HepG2 (cell line): ENCODE data around the gene NFKBIA. TPM values are rescaled to one million over a fixed set of nuclear protein-coding genes. Genes with fewer than 3 reads are reported as not detected.

Source experiments
- ATAC-seq: fragments of 200-7000 bp; cut with Tn5 transposase; 3 replicates; pipeline ENCODE4 v1.9.1; 2020; ENCODE audit warnings: mild to moderate bottlenecking, moderate library complexity
- BruUV-seq: library from RNA; stranded (reverse); fragments of 400-500 nt; replicated peaks from 2 replicates; lab custom pipeline; 2021; lab: Mats Ljungman, UMichigan
- CTCF ChIA-PET: fragments of 300-600 bp; formaldehyde crosslinking; extraction: SDS; loops from one replicate; lab custom pipeline; 2021; ENCODE audit warnings: low total read pairs, inconsistent platforms, low intra/inter-chr PET ratio; lab: Yijun Ruan, JAX
- POLR2A ChIA-PET: fragments of 350-600 bp; sonication (Branson Sonifier 250); formaldehyde crosslinking; loops from one replicate; lab custom pipeline; 2020; ENCODE audit warnings: antibody characterized with exemption, inconsistent platforms; lab: Yijun Ruan, JAX
- DNase-seq: peaks from one replicate; pipeline ENCODE4 v3.0.0-alpha.2; 2015; ENCODE audit warnings: low spot score
- FAIRE-seq: peaks from 3 replicates; lab custom pipeline; 2011; peaks lifted over from hg19 to GRCh38; lab: Jason Lieb, UNC
- H2AFZ ChIP-seq: one replicate; pipeline ENCODE4 v1.6.1; 2011; ENCODE audit warnings: low read length, inconsistent platforms
- H3K27ac ChIP-seq: fragments of 300-600 bp; 3 replicates; pipeline ENCODE4 v1.8.0; 2011; ENCODE audit warnings: mixed run types, mild to moderate bottlenecking, mixed read lengths, low read length, inconsistent platforms; ENCODE audit not compliant: insufficient read depth; ENCODE audit errors: extremely low read length
- H3K27me3 ChIP-seq, 2 experiments: fragments of 200-600 bp in 1 of 2; 2 replicates in 1 of 2; 3 replicates in 1 of 2; pipeline versions ENCODE4 v1.6.0 to v1.8.0; 2011; ENCODE audit warnings: low read length in 2 of 2, mild to moderate bottlenecking in 2 of 2, moderate library complexity in 2 of 2, inconsistent platforms in 1 of 2; ENCODE audit not compliant: insufficient read depth in 2 of 2, control insufficient read depth in 1 of 2
- H3K36me3 ChIP-seq, 2 experiments: fragments of 200-600 bp in 1 of 2; replicated peaks in 1 of 2; 2 replicates in 1 of 2; 3 replicates in 1 of 2; pipeline versions ENCODE4 v1.5.1 to v1.8.0; 2011; ENCODE audit warnings: low read length in 2 of 2, inconsistent platforms in 1 of 2; ENCODE audit not compliant: insufficient read depth in 2 of 2, control insufficient read depth in 1 of 2
- H3K4me1 ChIP-seq: 2 replicates; pipeline ENCODE4 v1.5.1; 2012; ENCODE audit warnings: low read length, inconsistent platforms; ENCODE audit not compliant: insufficient read depth
- H3K4me2 ChIP-seq: 2 replicates; pipeline ENCODE4 v1.6.0; 2011; ENCODE audit warnings: low read depth, low read length, inconsistent platforms
- H3K4me3 ChIP-seq, 3 experiments: fragments of 200-600 bp in 1 of 3; sonication (generic), shearing (Covaris generic) in 1 of 3; replicated peaks in 1 of 3; 2 replicates each; pipeline ENCODE4 v1.5.1; 2011 to 2016; ENCODE audit warnings: low read length in 3 of 3, inconsistent platforms in 2 of 3, low read depth in 2 of 3, mild to moderate bottlenecking in 2 of 3, control low read depth in 1 of 3, mixed read lengths in 1 of 3; ENCODE audit not compliant: insufficient read depth in 1 of 3
- H3K79me2 ChIP-seq: one replicate; pipeline ENCODE4 v1.6.1; 2011; ENCODE audit warnings: low read length, inconsistent platforms; ENCODE audit not compliant: insufficient read depth
- H3K9ac ChIP-seq: 2 replicates; pipeline ENCODE4 v1.6.0; 2011; ENCODE audit warnings: mild to moderate bottlenecking, low read depth, low read length, inconsistent platforms; ENCODE audit not compliant: insufficient read depth
- H3K9me3 ChIP-seq: 2 replicates; pipeline ENCODE4 v1.5.1; 2012; ENCODE audit warnings: mild to moderate bottlenecking, low read length
- H4K20me1 ChIP-seq: 2 replicates; pipeline ENCODE4 v1.6.0; 2011; ENCODE audit warnings: inconsistent platforms, mild to moderate bottlenecking, low read length, moderate library complexity; ENCODE audit not compliant: insufficient read depth
- CAMTA2 ChIP-seq: sonication (generic); formaldehyde crosslinking; IDR thresholded peaks from 2 replicates; pipeline ENCODE4 v1.4.0; 2020; ENCODE audit warnings: mild to moderate bottlenecking, missing genetic modification reagents, borderline replicate concordance
- FOXJ3 ChIP-seq: sonication (generic); formaldehyde crosslinking; IDR thresholded peaks from 2 replicates; pipeline ENCODE4 v1.4.0; 2020; ENCODE audit warnings: missing genetic modification reagents, mild to moderate bottlenecking, borderline replicate concordance
- FOXK2 ChIP-seq: fragments of 450-650 bp; IDR thresholded peaks from 2 replicates; pipeline ENCODE4 v1.6.1; 2016
- HOXA7 ChIP-seq: sonication (generic); formaldehyde crosslinking; IDR thresholded peaks from 2 replicates; pipeline ENCODE4 v1.8.1; 2022; ENCODE audit warnings: mild to moderate bottlenecking, missing genetic modification reagents, moderate library complexity
- JARID2 ChIP-seq: sonication (generic); formaldehyde crosslinking; IDR thresholded peaks from 2 replicates; pipeline ENCODE4 v1.8.1; 2023; ENCODE audit warnings: missing genetic modification reagents, inconsistent platforms; ENCODE audit not compliant: insufficient replicate concordance
- KAT2B ChIP-seq: fragments of 150-350 bp; IDR thresholded peaks from 2 replicates; pipeline ENCODE4 v1.6.1; 2014; ENCODE audit warnings: low read depth, low read length, borderline replicate concordance
- MTA1 ChIP-seq: sonication (generic); formaldehyde crosslinking; IDR thresholded peaks from 2 replicates; pipeline ENCODE4 v1.4.0; 2020; ENCODE audit warnings: missing genetic modification reagents, mild to moderate bottlenecking, borderline replicate concordance
- SP140L ChIP-seq: sonication (generic); formaldehyde crosslinking; IDR thresholded peaks from 2 replicates; pipeline ENCODE4 v1.4.0; 2020; ENCODE audit warnings: missing genetic modification reagents, borderline replicate concordance
- ZBTB42 ChIP-seq: sonication (generic); formaldehyde crosslinking; IDR thresholded peaks from 2 replicates; pipeline ENCODE4 v1.5.0; 2020; ENCODE audit warnings: mild to moderate bottlenecking, missing genetic modification reagents
- ZBTB7A ChIP-seq: sonication (generic); formaldehyde crosslinking; IDR thresholded peaks from 2 replicates; pipeline ENCODE4 v1.8.0; 2022; ENCODE audit warnings: mild to moderate bottlenecking, missing genetic modification reagents
- ZMYM3 ChIP-seq: sonication (generic); formaldehyde crosslinking; IDR thresholded peaks from 2 replicates; pipeline ENCODE4 v1.5.1; 2020; ENCODE audit warnings: mild to moderate bottlenecking, missing genetic modification reagents
- ZNF224 ChIP-seq: sonication (generic); formaldehyde crosslinking; IDR thresholded peaks from 2 replicates; pipeline ENCODE4 v1.5.0; 2020; ENCODE audit warnings: mild to moderate bottlenecking, missing genetic modification reagents
- ZNF225 ChIP-seq: sonication (generic); formaldehyde crosslinking; IDR thresholded peaks from 2 replicates; pipeline ENCODE4 v1.4.0; 2020; ENCODE audit warnings: mild to moderate bottlenecking, missing genetic modification reagents
- ZNF337 ChIP-seq: sonication (generic); formaldehyde crosslinking; IDR thresholded peaks from 2 replicates; pipeline ENCODE4 v1.5.1; 2020; ENCODE audit warnings: missing genetic modification reagents, low read depth, mild to moderate bottlenecking, borderline replicate concordance
- ZNF441 ChIP-seq: sonication (generic); formaldehyde crosslinking; IDR thresholded peaks from 2 replicates; pipeline ENCODE4 v1.7.0; 2021; ENCODE audit warnings: missing genetic modification reagents, borderline replicate concordance
- ZNF558 ChIP-seq: sonication (generic); formaldehyde crosslinking; IDR thresholded peaks from 2 replicates; pipeline ENCODE4 v1.9.0; 2022; ENCODE audit warnings: mild to moderate bottlenecking, missing genetic modification reagents, borderline replicate concordance
- ZNF839 ChIP-seq: sonication (generic); formaldehyde crosslinking; IDR thresholded peaks from 2 replicates; pipeline ENCODE4 v1.4.0; 2020; ENCODE audit warnings: missing genetic modification reagents, mild to moderate bottlenecking, borderline replicate concordance
- ZSCAN25 ChIP-seq: sonication (generic); formaldehyde crosslinking; IDR thresholded peaks from 2 replicates; pipeline ENCODE4 v1.8.0; 2022; ENCODE audit warnings: mild to moderate bottlenecking, missing genetic modification reagents
- WGBS: methylation state at CpG from one replicate; pipeline ENCODE4 v1.1.6; 2017; ENCODE audit warnings: low lambda C conversion rate; 5-methylcytosine and 5-hydroxymethylcytosine counted together
- in situ Hi-C: cut with HindIII; loops from 2 replicates; pipeline ENCODE4 v1.10.0; 2017; ENCODE audit warnings: low pct_unique_long_range_greater_than_20kb; ENCODE audit not compliant: extremely low pct_ligation_motif_present
- intact Hi-C: fragments of 100-400 bp; cut with micrococcal nuclease; formaldehyde crosslinking; loops from one replicate; pipeline ENCODE4 v1.10.0; 2022; ENCODE audit not compliant: unreplicated experiment
- polyA plus RNA-seq, 8 experiments: library from polyadenylated mRNA; depleted of rRNA in 3 of 8; stranded (reverse) in 7 of 8; unstranded in 1 of 8; fragments of >200 nt; fragmentation: Illumina TruSeq in 4 of 8; extraction: Trizol in 4 of 8; gene quantifications; 2 replicates each; pipeline versions ENCODE4 v1.2.1 to v1.2.3, GENCODE V29; 2011 to 2016; ENCODE audit warnings: low read depth in 4 of 8, missing spikeins in 1 of 8, mixed read lengths in 1 of 8; ENCODE audit not compliant: insufficient read depth in 1 of 8
- total RNA-seq, 5 experiments: library from RNA; depleted of rRNA; stranded (reverse); fragments of >200 nt; fragmentation: Illumina TruSeq; extraction: Trizol; gene quantifications; 2 replicates each; pipeline ENCODE4 v1.2.3, GENCODE V29; 2016; ENCODE audit warnings: low read depth in 1 of 5
- TF ChIP-seq, protein P1 (sequence below): sonication (generic); formaldehyde crosslinking; IDR thresholded peaks from 2 replicates; pipeline ENCODE4 v1.4.0; 2020; ENCODE audit warnings: mild to moderate bottlenecking, missing genetic modification reagents
- TF ChIP-seq, protein P2 (sequence below): sonication (generic); formaldehyde crosslinking; IDR thresholded peaks from 2 replicates; pipeline ENCODE4 v1.8.1; 2023; ENCODE audit warnings: missing genetic modification reagents, mild to moderate bottlenecking, borderline replicate concordance
- TF ChIP-seq, protein P3 (sequence below): sonication (generic); formaldehyde crosslinking; IDR thresholded peaks from 2 replicates; pipeline ENCODE4 v1.4.0; 2020; ENCODE audit warnings: missing genetic modification reagents
- TF ChIP-seq, protein P4 (sequence below): sonication (generic); formaldehyde crosslinking; IDR thresholded peaks from 2 replicates; pipeline ENCODE4 v1.8.1; 2023; ENCODE audit warnings: mild to moderate bottlenecking, moderate library complexity, missing genetic modification reagents

The NFKBIA gene
- total and polyA plus RNA-seq, 2 of the 13 experiments (the other 11 are each of a cell fraction or from before 2014, with no cell fraction given), result 197 to 319 TPM

DNA sequence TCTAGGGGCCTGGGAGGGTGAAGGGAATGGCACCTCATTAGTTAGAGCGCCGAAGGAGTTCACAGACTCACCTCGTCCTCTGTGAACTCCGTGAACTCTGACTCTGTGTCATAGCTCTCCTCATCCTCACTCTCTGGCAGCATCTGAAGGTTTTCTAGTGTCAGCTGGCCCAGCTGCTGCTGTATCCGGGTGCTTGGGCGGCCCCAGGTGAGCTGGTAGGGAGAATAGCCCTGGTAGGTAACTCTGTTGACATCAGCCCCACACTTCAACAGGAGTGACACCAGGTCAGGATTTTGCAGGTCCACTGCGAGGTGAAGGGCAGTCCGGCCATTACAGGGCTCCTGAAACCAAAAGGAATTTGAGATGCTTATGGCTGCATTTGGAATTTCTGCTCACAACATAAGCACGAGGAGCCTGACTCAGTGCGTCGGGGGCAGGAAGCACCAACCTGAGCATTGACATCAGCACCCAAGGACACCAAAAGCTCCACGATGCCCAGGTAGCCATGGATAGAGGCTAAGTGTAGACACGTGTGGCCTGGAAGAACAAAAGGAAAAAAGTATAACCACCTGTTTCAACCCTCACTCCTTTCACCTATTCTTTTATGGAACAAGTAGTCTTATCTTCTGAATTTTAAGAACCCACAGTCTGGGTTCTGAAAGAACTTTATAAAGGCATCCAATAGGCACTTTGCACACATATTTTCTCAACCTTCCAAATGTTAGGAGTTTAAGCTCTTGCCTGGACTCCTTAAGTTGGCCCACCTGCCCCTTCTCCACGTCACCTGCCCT is 2.0 kb downstream of the NFKBIA start:
- WGBS, result 83% methylated on average over 14 of the region's 14 CpGs
- intact Hi-C loops, result loop anchor here (5.0 kb wide), 1 partner anchor 35 kb away; no protein-coding TSS in a partner anchor
- Histone ChIP-seq H3K4me2 (peak overlapping the region; percentile 99), H3K79me2 (peaks cover 25% of the 10 kb centered on the region), H4K20me1 (peaks cover 27% of the 10 kb centered on the region), H3K36me3 (peaks cover 20 to 31% of the 10 kb centered on the region in 2 experiments), H3K4me1 (peaks cover 83% of the 10 kb centered on the region), H3K9ac (peak overlapping the region; percentile 82), H3K27ac (peak overlapping the region; percentile 78), H3K9me3 (no peaks in the 10 kb centered on the region), H2AFZ (no peak overlapping the region), H3K4me3 (peak overlapping the region; percentile 69 to 88 (median 80)), H3K27me3 (no peaks in the 10 kb centered on the region; a peak in 2 of 5 replicates)
- FAIRE-seq (no peak), DNase-seq (no peak), ATAC-seq (no peak)
- POLR2A ChIA-PET, result interaction anchor here (0.6 to 11.4 kb wide), 18 partner anchors 13 to 356 kb away, joined by 3 to 473 read pairs (median 29); partner anchors contain the start of genes FAM177A1, PPP2R3C, PRORP and PSMA6
- CTCF ChIA-PET, result no interaction called here
- BruUV-seq, result TSS peak; percentile 61
- in situ Hi-C loops, result no loop called here
- TF ChIP-seq, protein P1, sequence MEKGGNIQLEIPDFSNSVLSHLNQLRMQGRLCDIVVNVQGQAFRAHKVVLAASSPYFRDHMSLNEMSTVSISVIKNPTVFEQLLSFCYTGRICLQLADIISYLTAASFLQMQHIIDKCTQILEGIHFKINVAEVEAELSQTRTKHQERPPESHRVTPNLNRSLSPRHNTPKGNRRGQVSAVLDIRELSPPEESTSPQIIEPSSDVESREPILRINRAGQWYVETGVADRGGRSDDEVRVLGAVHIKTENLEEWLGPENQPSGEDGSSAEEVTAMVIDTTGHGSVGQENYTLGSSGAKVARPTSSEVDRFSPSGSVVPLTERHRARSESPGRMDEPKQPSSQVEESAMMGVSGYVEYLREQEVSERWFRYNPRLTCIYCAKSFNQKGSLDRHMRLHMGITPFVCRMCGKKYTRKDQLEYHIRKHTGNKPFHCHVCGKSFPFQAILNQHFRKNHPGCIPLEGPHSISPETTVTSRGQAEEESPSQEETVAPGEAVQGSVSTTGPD, result no peak; the same call in 1 of the 2 replicates
- TF ChIP-seq ZSCAN25, result no peak
- no peak for TF ChIP-seq ZBTB7A (CRISPR knock-in tag)
- TF ChIP-seq ZNF225 (CRISPR knock-in tag), result peak; percentile 69; the same call in 1 of the 2 replicates
- TF ChIP-seq ZNF558 (CRISPR knock-in tag), result no peak
- TF ChIP-seq ZNF839 (CRISPR knock-in tag), result no peak; the same call in 1 of the 2 replicates
- no peak for TF ChIP-seq SP140L (CRISPR knock-in tag)
- no peak for TF ChIP-seq HOXA7 (CRISPR knock-in tag)
- no peak for TF ChIP-seq CAMTA2 (CRISPR knock-in tag)
- TF ChIP-seq, protein P2, sequence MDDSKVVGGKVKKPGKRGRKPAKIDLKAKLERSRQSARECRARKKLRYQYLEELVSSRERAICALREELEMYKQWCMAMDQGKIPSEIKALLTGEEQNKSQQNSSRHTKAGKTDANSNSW (CRISPR knock-in tag), result peak; percentile 50; the same call in 1 of the 2 replicates
- TF ChIP-seq, protein P3, sequence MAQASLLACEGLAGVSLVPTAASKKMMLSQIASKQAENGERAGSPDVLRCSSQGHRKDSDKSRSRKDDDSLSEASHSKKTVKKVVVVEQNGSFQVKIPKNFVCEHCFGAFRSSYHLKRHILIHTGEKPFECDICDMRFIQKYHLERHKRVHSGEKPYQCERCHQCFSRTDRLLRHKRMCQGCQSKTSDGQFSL, result 0 out of 2 replicates have a peak, but pooled peaks have one; percentile 22
- TF ChIP-seq ZNF337 (CRISPR knock-in tag), result no peak
- no peak for TF ChIP-seq JARID2 (CRISPR knock-in tag)
- TF ChIP-seq KAT2B, result no peak
- TF ChIP-seq FOXJ3, result no peak
- no peak for TF ChIP-seq ZBTB42
- TF ChIP-seq ZMYM3 (CRISPR knock-in tag), result no peak
- no peak for TF ChIP-seq MTA1 (CRISPR knock-in tag)
- peak; percentile 64; the same call in 1 of the 2 replicates for TF ChIP-seq ZNF441 (CRISPR knock-in tag)
- TF ChIP-seq, protein P4, sequence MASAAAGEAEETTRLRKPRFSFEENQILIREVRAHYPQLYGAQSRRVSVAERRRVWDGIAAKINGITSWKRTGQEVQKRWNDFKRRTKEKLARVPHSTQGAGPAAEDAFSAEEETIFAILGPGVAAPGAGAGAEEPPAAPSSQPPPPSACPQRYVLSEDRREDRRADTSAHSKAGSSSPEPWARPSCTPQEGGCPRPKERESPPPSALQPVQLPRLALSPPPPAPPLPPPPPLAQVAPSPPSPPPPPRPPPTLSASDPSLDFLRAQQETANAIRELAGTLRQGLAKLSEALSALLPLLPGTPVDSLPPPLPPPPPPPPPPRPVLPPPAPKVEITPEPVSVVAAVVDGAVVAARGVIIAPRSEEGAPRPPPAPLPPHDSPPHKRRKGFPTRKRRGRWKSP, result no peak
- no peak for TF ChIP-seq ZNF224 (CRISPR knock-in tag)
- TF ChIP-seq FOXK2, result no peak
